ENCODE data around the gene SUCO. TPM values are rescaled to one million over a fixed set of nuclear protein-coding genes. Genes with fewer than 3 reads are reported as not detected.

Gene SUCO
- total and polyA plus RNA-seq, 2 of the 4 experiments (the other 2 are of a cell fraction): 11.4 to 21.5 TPM

DNA sequence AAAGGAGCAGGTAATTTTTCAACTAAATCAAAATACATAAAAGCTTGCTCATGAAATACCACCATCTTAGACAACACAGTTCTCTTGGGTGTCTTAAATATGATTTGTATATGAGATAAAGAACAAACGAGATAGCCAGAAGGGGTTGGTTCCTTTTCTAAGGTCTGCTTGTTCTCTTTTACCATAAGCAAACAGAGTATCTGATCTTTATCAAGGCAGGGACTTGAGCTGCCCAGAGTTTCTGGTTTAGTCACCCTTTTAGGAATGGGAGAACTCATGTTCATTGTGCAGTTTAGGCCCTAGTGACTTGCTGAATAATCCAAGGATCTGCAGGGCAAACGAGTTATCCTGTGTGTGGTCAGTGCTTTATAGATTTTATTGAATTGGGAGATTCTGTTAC is 3.0 kb upstream of the SUCO start:
- Histone ChIP-seq H3K4me3 (ENCODE audit: insufficient read depth, low read depth, low read length) (no peak overlapping the region), H3K14ac (replicated peaks; ENCODE audit: low read depth, low read length) (no peak overlapping the region), H4K91ac (ENCODE audit: insufficient read depth, low read depth, low read length) (no peak overlapping the region), H2BK15ac (ENCODE audit: low read depth, low read length) (no peak overlapping the region), H2AFZ (replicated peaks; ENCODE audit: low read length, poor library complexity) (no peak overlapping the region), H3K36me3 (ENCODE audit: control insufficient read depth, insufficient read depth, low read length) (no peaks in the 10 kb centered on the region), H3K18ac (ENCODE audit: low read depth, low read length) (no peak overlapping the region), H3K9ac (ENCODE audit: low read depth, low read length) (no peak overlapping the region), H3K56ac (ENCODE audit: extremely low read depth, insufficient read depth, low read length) (no peak overlapping the region), H3K4me2 (ENCODE audit: low read depth, low read length) (no peak overlapping the region), H2AK5ac (ENCODE audit: low read depth, low read length) (no peak overlapping the region), H4K8ac (ENCODE audit: low read depth in 2 of 2, low read length in 2 of 2) (no peak overlapping the region), H2BK20ac (ENCODE audit: low read depth, low read length) (no peak overlapping the region), H3K9me1 (ENCODE audit: insufficient read depth, low read length) (no peaks in the 10 kb centered on the region), H3K79me1 (ENCODE audit: low read depth in 1 of 2, low read length in 2 of 2) (peaks cover 6 to 10% of the 10 kb centered on the region in 2 experiments; a peak in 2 of 4 replicates), H3K27ac (ENCODE audit: insufficient read depth, low read length) (no peak overlapping the region), H3K9me3 (ENCODE audit: control insufficient read depth, insufficient read depth, low read length) (no peaks in the 10 kb centered on the region), H4K20me1 (ENCODE audit: insufficient read depth, low read length) (no peaks in the 10 kb centered on the region), H2BK5ac (ENCODE audit: low read depth, low read length, poor library complexity, severe bottlenecking) (no peak overlapping the region), H3K27me3 (ENCODE audit: control insufficient read depth, insufficient read depth, low read length) (no peaks in the 10 kb centered on the region), H3K4ac (ENCODE audit: low read depth, low read length) (no peak overlapping the region), H3K23ac (ENCODE audit: low read depth, low read length) (no peak overlapping the region), H3K4me1 (ENCODE audit: control insufficient read depth, insufficient read depth, low read length) (no peaks in the 10 kb centered on the region), H2AK9ac (replicated peaks; ENCODE audit: low read depth, low read length, poor library complexity) (no peak overlapping the region), H4K5ac (ENCODE audit: low read depth, low read length) (no peak overlapping the region), H2BK120ac (ENCODE audit: low read depth, low read length) (no peak overlapping the region)
- dilution Hi-C loops (cut with HindIII; ENCODE audit: low sequenced_read_pairs, unreplicated experiment): no loop called here
- ChIA-PET POLR2A (ENCODE audit: unreplicated experiment) (no interaction called here), CTCF (no interaction called here)
- intact Hi-C loops (cut with micrococcal nuclease): loop anchor here (5.0 kb wide), 2 partner anchors 388 to 528 kb away; no protein-coding TSS in a partner anchor
- BruUV-seq (replicated peaks): no TSS peak
- no peak for TF ChIP-seq MXI1 (IDR thresholded peaks at IDR 0.05; ENCODE audit: borderline replicate concordance, low read depth, low read length)
- no peak for TF ChIP-seq RCOR1 (IDR thresholded peaks at IDR 0.05; ENCODE audit: insufficient replicate concordance, low read length)
- TF ChIP-seq FOS (IDR thresholded peaks at IDR 0.05; ENCODE audit: low read depth, low read length): no peak
- TF ChIP-seq RFX5 (IDR thresholded peaks at IDR 0.05; ENCODE audit: low read depth, low read length): no peak
- TF ChIP-seq CEBPB (IDR thresholded peaks at IDR 0.05; ENCODE audit: low read depth, low read length): no peak
- TF ChIP-seq BHLHE40 (IDR thresholded peaks at IDR 0.05; ENCODE audit: low read depth, low read length): no peak
- TF ChIP-seq, protein P1, sequence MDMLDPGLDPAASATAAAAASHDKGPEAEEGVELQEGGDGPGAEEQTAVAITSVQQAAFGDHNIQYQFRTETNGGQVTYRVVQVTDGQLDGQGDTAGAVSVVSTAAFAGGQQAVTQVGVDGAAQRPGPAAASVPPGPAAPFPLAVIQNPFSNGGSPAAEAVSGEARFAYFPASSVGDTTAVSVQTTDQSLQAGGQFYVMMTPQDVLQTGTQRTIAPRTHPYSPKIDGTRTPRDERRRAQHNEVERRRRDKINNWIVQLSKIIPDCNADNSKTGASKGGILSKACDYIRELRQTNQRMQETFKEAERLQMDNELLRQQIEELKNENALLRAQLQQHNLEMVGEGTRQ (IDR thresholded peaks at IDR 0.05; ENCODE audit: low read depth, low read length): no peak
- no peak for DNase-seq
- ATAC-seq (ENCODE audit: low read depth): no peak
- in situ Hi-C loops (cut with MboI; ENCODE audit: low sequenced_read_pairs): no loop called here
- no CpG with 5 or more reads among the region's 2 CpGs for WGBS, 2 experiments (ENCODE audit: extremely low coverage in 2 of 2, insufficient read length in 1 of 2)

All from IMR-90 (cell line).